Adrenal gland (tissue), 5 donors: ENCODE results near the gene MDM4.

Experiments used
- POLR2A ChIP-seq, 2 donors: fragments of 450-650 bp; IDR thresholded peaks; one replicate each; pipeline ENCODE4 v1.6.1; 2017; ENCODE audit warnings: antibody characterized with exemption in 2 of 2, mild to moderate bottlenecking in 2 of 2, moderate library complexity in 1 of 2
- TF ChIP-seq, protein P1 (sequence below), 6 experiments: fragments of 450-650 bp in 4 of 6; fragments of 200-600 bp in 2 of 6; sonication (generic) in 1 of 6; IDR thresholded peaks; 1 replicate in 5 of 6; 2 replicates in 1 of 6; pipeline versions ENCODE4 v1.5.1 to v1.8.0; 2016 to 2021; ENCODE audit warnings: antibody characterized with exemption in 6 of 6, mild to moderate bottlenecking in 2 of 6, moderate library complexity in 1 of 6
- donor health status: DM: no; HTN: no; CAD: no.

DNA sequence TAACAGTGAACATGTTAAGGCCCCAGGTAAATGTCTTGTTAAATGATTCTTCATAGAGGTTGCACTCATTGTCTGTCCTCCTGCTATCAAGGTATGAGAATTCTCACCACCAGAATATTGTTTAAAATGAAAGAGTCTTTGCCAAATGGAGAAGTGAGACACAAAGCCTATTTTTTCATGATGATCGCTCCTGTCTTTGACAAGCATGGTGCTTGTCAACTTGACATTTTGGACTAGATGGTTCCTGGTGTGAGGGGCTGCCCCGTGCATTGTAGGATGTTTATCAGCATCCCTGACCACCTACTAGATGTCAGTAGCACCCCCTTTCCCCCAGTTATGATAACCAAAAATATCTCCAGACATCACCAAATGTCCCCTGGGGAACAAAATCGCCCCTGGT is 65.6 kb downstream of the MDM4 start:
- TF ChIP-seq, protein P1, sequence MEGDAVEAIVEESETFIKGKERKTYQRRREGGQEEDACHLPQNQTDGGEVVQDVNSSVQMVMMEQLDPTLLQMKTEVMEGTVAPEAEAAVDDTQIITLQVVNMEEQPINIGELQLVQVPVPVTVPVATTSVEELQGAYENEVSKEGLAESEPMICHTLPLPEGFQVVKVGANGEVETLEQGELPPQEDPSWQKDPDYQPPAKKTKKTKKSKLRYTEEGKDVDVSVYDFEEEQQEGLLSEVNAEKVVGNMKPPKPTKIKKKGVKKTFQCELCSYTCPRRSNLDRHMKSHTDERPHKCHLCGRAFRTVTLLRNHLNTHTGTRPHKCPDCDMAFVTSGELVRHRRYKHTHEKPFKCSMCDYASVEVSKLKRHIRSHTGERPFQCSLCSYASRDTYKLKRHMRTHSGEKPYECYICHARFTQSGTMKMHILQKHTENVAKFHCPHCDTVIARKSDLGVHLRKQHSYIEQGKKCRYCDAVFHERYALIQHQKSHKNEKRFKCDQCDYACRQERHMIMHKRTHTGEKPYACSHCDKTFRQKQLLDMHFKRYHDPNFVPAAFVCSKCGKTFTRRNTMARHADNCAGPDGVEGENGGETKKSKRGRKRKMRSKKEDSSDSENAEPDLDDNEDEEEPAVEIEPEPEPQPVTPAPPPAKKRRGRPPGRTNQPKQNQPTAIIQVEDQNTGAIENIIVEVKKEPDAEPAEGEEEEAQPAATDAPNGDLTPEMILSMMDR (IDR thresholded peaks at IDR 0.05) = no peak
- no peak for TF ChIP-seq POLR2A (IDR thresholded peaks at IDR 0.05)
